Measurements from ENCODE around the gene CRISP3. TPM values are rescaled to one million over a fixed set of nuclear protein-coding genes. Genes with fewer than 3 reads are reported as not detected.
"Not testable (repeated sequence)": the region's sequence is repeated elsewhere in the genome, so short reads cannot be mapped to it uniquely, and the experiment has no call there.

The CRISP3 gene
- total RNA-seq, 1 donor from 2014 or later: not detected

- no peaks in the 10 kb centered on the region for H4K20me1 ChIP-seq (ENCODE audit: insufficient read depth, low read length)
- no peak overlapping the region for H3K4me2 ChIP-seq (ENCODE audit: low read length)
- no peak overlapping the region for H3K9ac ChIP-seq (ENCODE audit: low read length)
- no peaks in the 10 kb centered on the region for H3K9me3 ChIP-seq (ENCODE audit: insufficient read depth, low read depth, low read length)
- H3K36me3 ChIP-seq (ENCODE audit: insufficient read depth, low read length): no peaks in the 10 kb centered on the region
- H3K4me3 ChIP-seq (ENCODE audit: insufficient read depth, low read depth, low read length): no peak overlapping the region
- H2AFZ ChIP-seq (ENCODE audit: low read depth, low read length): no peak overlapping the region
- H3K27me3 Mint-ChIP-seq (ENCODE audit: low read depth, unreplicated experiment): no peaks in the 10 kb centered on the region
- H3K4me1 Mint-ChIP-seq (ENCODE audit: low read depth, unreplicated experiment): no peaks in the 10 kb centered on the region
- H3K27ac ChIP-seq (ENCODE audit: low read depth, low read length): no peak overlapping the region
- no peak overlapping the region for H3K27ac Mint-ChIP-seq (ENCODE audit: unreplicated experiment)
- no peak overlapping the region for H3K4me3 Mint-ChIP-seq (ENCODE audit: unreplicated experiment)
- TF ChIP-seq CTCF (IDR thresholded peaks at IDR 0.05; ENCODE audit: insufficient read depth, low read depth, low read length) (no peak), EZH2 (IDR thresholded peaks at IDR 0.05; ENCODE audit: insufficient read depth, low read length) (no peak)
- DNase-seq (ENCODE audit: low read depth) (no peak), FAIRE-seq (no peak)
- no peaks in the 10 kb centered on the region for H3K27me3 ChIP-seq (ENCODE audit: insufficient read depth, low read length)
- H3K79me2 ChIP-seq (ENCODE audit: insufficient read depth, low read length): no peaks in the 10 kb centered on the region
- no peaks in the 10 kb centered on the region for H3K36me3 Mint-ChIP-seq (ENCODE audit: low read depth, unreplicated experiment)
- H3K9me3 Mint-ChIP-seq (ENCODE audit: unreplicated experiment): no peaks in the 10 kb centered on the region
- no peaks in the 10 kb centered on the region for H3K4me1 ChIP-seq (ENCODE audit: insufficient read depth, low read length)
Observed at GRCh38 chr6:49730251-49730650, 13.9 kb downstream of the CRISP3 start.

- H3K27me3 Mint-ChIP-seq (ENCODE audit: low read depth, unreplicated experiment); H3K36me3 ChIP-seq (ENCODE audit: insufficient read depth, low read length); H3K36me3 Mint-ChIP-seq (ENCODE audit: low read depth, unreplicated experiment); H3K9me3 Mint-ChIP-seq (ENCODE audit: unreplicated experiment); H3K4me3 ChIP-seq (ENCODE audit: insufficient read depth, low read depth, low read length); H2AFZ ChIP-seq (ENCODE audit: low read depth, low read length); H3K9ac ChIP-seq (ENCODE audit: low read length); H3K9me3 ChIP-seq (ENCODE audit: insufficient read depth, low read depth, low read length); H3K27me3 ChIP-seq (ENCODE audit: insufficient read depth, low read length); DNase-seq (ENCODE audit: low read depth); FAIRE-seq; H3K4me3 Mint-ChIP-seq (ENCODE audit: unreplicated experiment); H4K20me1 ChIP-seq (ENCODE audit: insufficient read depth, low read length); H3K4me1 Mint-ChIP-seq (ENCODE audit: low read depth, unreplicated experiment); H3K4me2 ChIP-seq (ENCODE audit: low read length); H3K4me1 ChIP-seq (ENCODE audit: insufficient read depth, low read length); H3K27ac ChIP-seq (ENCODE audit: low read depth, low read length); H3K79me2 ChIP-seq (ENCODE audit: insufficient read depth, low read length); H3K27ac Mint-ChIP-seq (ENCODE audit: unreplicated experiment): not testable (repeated sequence)
Observed at GRCh38 chr6:49723917-49724316, 20.3 kb downstream of the CRISP3 start.

- no peak overlapping the region for H3K4me2 ChIP-seq (ENCODE audit: low read length)
- H3K4me3 ChIP-seq (ENCODE audit: insufficient read depth, low read depth, low read length): no peak overlapping the region
- no peaks in the 10 kb centered on the region for H3K36me3 Mint-ChIP-seq (ENCODE audit: low read depth, unreplicated experiment)
- no peaks in the 10 kb centered on the region for H3K27me3 ChIP-seq (ENCODE audit: insufficient read depth, low read length)
- no peak for DNase-seq (ENCODE audit: low read depth)
- H3K9me3 Mint-ChIP-seq (ENCODE audit: unreplicated experiment): peaks cover 1% of the 10 kb centered on the region
- no peak overlapping the region for H3K27ac ChIP-seq (ENCODE audit: low read depth, low read length)
- H3K4me1 Mint-ChIP-seq (ENCODE audit: low read depth, unreplicated experiment): no peaks in the 10 kb centered on the region
- no peak overlapping the region for H3K4me3 Mint-ChIP-seq (ENCODE audit: unreplicated experiment)
- H3K27me3 Mint-ChIP-seq (ENCODE audit: low read depth, unreplicated experiment): no peaks in the 10 kb centered on the region
- H2AFZ ChIP-seq (ENCODE audit: low read depth, low read length): no peak overlapping the region
- no peak overlapping the region for H3K9ac ChIP-seq (ENCODE audit: low read length)
- peaks cover 4% of the 10 kb centered on the region for H3K9me3 ChIP-seq (ENCODE audit: insufficient read depth, low read depth, low read length)
- no peaks in the 10 kb centered on the region for H3K36me3 ChIP-seq (ENCODE audit: insufficient read depth, low read length)
- H3K4me1 ChIP-seq (ENCODE audit: insufficient read depth, low read length): no peaks in the 10 kb centered on the region
- TF ChIP-seq CTCF (IDR thresholded peaks at IDR 0.05; ENCODE audit: insufficient read depth, low read depth, low read length) (no peak), EZH2 (IDR thresholded peaks at IDR 0.05; ENCODE audit: insufficient read depth, low read length) (no peak)
- H3K27ac Mint-ChIP-seq (ENCODE audit: unreplicated experiment): no peak overlapping the region
- no peak for FAIRE-seq
- no peaks in the 10 kb centered on the region for H3K79me2 ChIP-seq (ENCODE audit: insufficient read depth, low read length)
- no peaks in the 10 kb centered on the region for H4K20me1 ChIP-seq (ENCODE audit: insufficient read depth, low read length)
Observed at GRCh38 chr6:49721297-49721696, 22.9 kb downstream of the CRISP3 start.
